Right lobe of liver (tissue), 4 donors: Measurements from ENCODE around the gene HMGCS2.

Source experiments
- CTCF ChIP-seq, 4 donors: fragments of 200-600 bp in 3 of 4; fragments of 450-650 bp in 1 of 4; IDR thresholded peaks; one replicate each; pipeline versions ENCODE4 v1.5.1 to v1.8.0; 2016 to 2022; ENCODE audit warnings: antibody characterized with exemption in 4 of 4, mild to moderate bottlenecking in 2 of 4
- POLR2A ChIP-seq: fragments of 450-650 bp; IDR thresholded peaks from one replicate; pipeline ENCODE4 v1.6.1; 2017; ENCODE audit warnings: antibody characterized with exemption, mild to moderate bottlenecking
- donor health status: DM: no; HTN: no; CAD: no.
- donor health status: DM: no; HTN: no; CAD: no.
- donor health status: DM: no; HTN: yes; CAD: no.

- TF ChIP-seq CTCF (IDR thresholded peaks at IDR 0.05): no peak
- no peak for TF ChIP-seq POLR2A
These were observed 36.8 kb downstream of the HMGCS2 start for GRCh38 chr1:119731741-119732430.
